GM18520 (cell line): ENCODE measurements around the gene OR51A2.
"Not testable (repeated sequence)": the region's sequence is repeated elsewhere in the genome, so short reads cannot be mapped to it uniquely, and the experiment has no call there.

Source experiments
- ATAC-seq: cut with Tn5 transposase; IDR thresholded peaks from one replicate; pipeline ENCODE4 v1.9.1; 2021; ENCODE audit not compliant: unreplicated experiment

The OR51A2 gene

GRCh38 chr11:4955613-4956012, at the start of gene OR51A2:
Gene OR51A2, minus strand, starts transcription at chr11:4955713. Its CDS starts 0 bp downstream, at chr11:4955713.
- ATAC-seq, result not testable (repeated sequence)

GRCh38 chr11:5004424-5005274, 49.1 kb upstream of the OR51A2 start:
- no peak for ATAC-seq

- no peak for ATAC-seq
Measured at GRCh38 chr11:4994551-4994950, 39.0 kb upstream of the OR51A2 start, which contains the start of gene OR51L1. Gene OR51L1, plus strand, starts transcription at chr11:4994851. Its CDS starts 4,132 bp downstream, at chr11:4998983.

- ATAC-seq, result no peak
Measured at GRCh38 chr11:4991060-4991459, 35.5 kb upstream of the OR51A2 start.

GRCh38 chr11:4983841-4984240, 28.3 kb upstream of the OR51A2 start:
- no peak for ATAC-seq

GRCh38 chr11:4982678-4983077, 27.2 kb upstream of the OR51A2 start:
- ATAC-seq, result no peak

- ATAC-seq, result no peak
Measured at GRCh38 chr11:4979036-4979435, 23.5 kb upstream of the OR51A2 start.

GRCh38 chr11:4975436-4975835, 19.9 kb upstream of the OR51A2 start:
- ATAC-seq, result no peak

- no peak for ATAC-seq
Measured at GRCh38 chr11:4962816-4963215, 7.3 kb upstream of the OR51A2 start.

- no peak for ATAC-seq
Measured at GRCh38 chr11:4960877-4961276, 5.4 kb upstream of the OR51A2 start.

GRCh38 chr11:4957396-4957795, 1.9 kb upstream of the OR51A2 start:
- no peak for ATAC-seq

- ATAC-seq, result no peak
Measured at GRCh38 chr11:4947505-4947904, 8.0 kb downstream of the OR51A2 start, which contains the start of gene OR51A4. Gene OR51A4, minus strand, starts transcription at chr11:4947605. Its CDS starts 505 bp downstream, at chr11:4947100.

GRCh38 chr11:4936745-4937144, 18.8 kb downstream of the OR51A2 start:
- ATAC-seq, result no peak

- ATAC-seq, result no peak
Measured at GRCh38 chr11:4932751-4933150, 22.8 kb downstream of the OR51A2 start.

- no peak for ATAC-seq
Measured at GRCh38 chr11:4926608-4927007, 28.9 kb downstream of the OR51A2 start.

GRCh38 chr11:4924239-4924638, 31.3 kb downstream of the OR51A2 start, which contains the start of gene OR51G1:
Gene OR51G1, minus strand, starts transcription at chr11:4924339. Its CDS starts 0 bp downstream, at chr11:4924339.
- no peak for ATAC-seq

GRCh38 chr11:4922304-4922703, 33.2 kb downstream of the OR51A2 start:
- ATAC-seq, result no peak

GRCh38 chr11:4921796-4922195, 33.7 kb downstream of the OR51A2 start:
- ATAC-seq, result no peak

- ATAC-seq, result no peak
Measured at GRCh38 chr11:4919250-4919649, 36.3 kb downstream of the OR51A2 start, which contains the start of gene OR51G2. Gene OR51G2, minus strand, starts transcription at chr11:4919350. Its CDS starts 3,687 bp downstream, at chr11:4915663.

GRCh38 chr11:4916581-4916980, 38.9 kb downstream of the OR51A2 start:
- ATAC-seq, result no peak
